Stimulated activated CD4-positive, alpha-beta T cell treated with anti-CD3 and anti-CD28 coated beads, Interleukin-1b, Interleukin-23, amount 100 ng/mL, for 24 hours (primary cell): ENCODE data around the gene PRKCG.

Source experiments
- DNase-seq, 4 experiments: peaks; one replicate each; pipeline ENCODE4 v3.0.0-alpha.2; 2020; ENCODE audit warnings: low read depth in 4 of 4, low spot score in 1 of 4

PRKCG gene

DNA sequence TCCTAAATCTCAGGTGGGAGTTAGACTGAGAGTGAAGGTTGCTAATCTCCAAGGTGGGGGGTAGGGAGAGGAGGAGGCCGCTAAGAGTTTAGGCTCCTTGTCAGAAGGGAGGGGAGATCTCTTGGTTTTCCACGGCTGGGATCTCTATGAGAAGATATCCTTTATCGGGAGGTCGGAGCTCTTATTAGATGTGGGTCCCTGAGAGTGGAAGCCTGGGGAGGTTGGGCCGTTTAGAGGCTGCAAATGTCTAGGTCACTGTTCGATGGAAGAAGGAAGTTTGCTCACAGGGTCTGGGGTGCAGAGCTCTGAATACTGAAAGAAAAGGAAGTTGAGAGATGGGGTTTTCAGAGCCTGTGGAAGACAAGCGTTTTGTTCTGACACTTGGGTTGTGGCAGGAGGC is 10.5 kb upstream of the PRKCG start:
- DNase-seq = no peak

DNA sequence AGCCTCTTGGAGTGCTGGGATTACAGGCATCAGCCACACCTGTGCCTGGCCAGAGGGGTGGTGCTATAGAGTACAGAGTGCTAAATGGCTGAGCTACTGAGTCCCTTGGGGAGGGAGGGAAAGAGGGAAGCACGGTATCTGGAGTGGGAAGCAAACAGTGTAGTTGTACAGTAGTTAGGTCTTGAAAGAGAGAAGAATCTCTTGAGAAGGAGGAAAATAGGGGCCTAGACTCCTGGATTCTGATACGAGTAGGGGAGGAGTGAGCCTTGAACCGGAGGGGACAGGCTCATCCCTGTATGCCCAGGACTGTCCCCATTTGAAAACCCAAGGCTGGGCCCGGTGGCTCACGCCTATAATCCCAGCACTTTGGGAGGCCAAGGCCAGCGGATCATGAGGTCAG is 9.2 kb upstream of the PRKCG start:
- DNase-seq = no peak

DNA sequence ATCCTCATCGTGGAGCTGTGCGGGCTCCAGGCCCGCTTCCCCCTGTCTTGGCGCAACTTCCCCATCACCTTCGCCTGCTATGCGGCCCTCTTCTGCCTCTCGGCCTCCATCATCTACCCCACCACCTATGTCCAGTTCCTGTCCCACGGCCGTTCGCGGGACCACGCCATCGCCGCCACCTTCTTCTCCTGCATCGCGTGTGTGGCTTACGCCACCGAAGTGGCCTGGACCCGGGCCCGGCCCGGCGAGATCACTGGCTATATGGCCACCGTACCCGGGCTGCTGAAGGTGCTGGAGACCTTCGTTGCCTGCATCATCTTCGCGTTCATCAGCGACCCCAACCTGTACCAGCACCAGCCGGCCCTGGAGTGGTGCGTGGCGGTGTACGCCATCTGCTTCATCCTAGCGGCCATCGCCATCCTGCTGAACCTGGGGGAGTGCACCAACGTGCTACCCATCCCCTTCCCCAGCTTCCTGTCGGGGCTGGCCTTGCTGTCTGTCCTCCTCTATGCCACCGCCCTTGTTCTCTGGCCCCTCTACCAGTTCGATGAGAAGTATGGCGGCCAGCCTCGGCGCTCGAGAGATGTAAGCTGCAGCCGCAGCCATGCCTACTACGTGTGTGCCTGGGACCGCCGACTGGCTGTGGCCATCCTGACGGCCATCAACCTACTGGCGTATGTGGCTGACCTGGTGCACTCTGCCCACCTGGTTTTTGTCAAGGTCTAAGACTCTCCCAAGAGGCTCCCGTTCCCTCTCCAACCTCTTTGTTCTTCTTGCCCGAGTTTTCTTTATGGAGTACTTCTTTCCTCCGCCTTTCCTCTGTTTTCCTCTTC is 8.0 kb upstream of the PRKCG start:
- no peak for DNase-seq

DNA sequence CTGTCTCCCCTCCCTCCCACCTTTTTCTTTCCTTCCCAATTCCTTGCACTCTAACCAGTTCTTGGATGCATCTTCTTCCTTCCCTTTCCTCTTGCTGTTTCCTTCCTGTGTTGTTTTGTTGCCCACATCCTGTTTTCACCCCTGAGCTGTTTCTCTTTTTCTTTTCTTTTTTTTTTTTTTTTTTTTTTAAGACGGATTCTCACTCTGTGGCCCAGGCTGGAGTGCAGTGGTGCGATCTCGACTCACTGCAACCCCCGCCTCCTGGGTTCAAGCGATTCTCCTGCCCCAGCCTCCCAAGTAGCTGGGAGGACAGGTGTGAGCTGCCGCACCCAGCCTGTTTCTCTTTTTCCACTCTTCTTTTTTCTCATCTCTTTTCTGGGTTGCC is 7.4 kb upstream of the PRKCG start:
- DNase-seq = no peak

DNA sequence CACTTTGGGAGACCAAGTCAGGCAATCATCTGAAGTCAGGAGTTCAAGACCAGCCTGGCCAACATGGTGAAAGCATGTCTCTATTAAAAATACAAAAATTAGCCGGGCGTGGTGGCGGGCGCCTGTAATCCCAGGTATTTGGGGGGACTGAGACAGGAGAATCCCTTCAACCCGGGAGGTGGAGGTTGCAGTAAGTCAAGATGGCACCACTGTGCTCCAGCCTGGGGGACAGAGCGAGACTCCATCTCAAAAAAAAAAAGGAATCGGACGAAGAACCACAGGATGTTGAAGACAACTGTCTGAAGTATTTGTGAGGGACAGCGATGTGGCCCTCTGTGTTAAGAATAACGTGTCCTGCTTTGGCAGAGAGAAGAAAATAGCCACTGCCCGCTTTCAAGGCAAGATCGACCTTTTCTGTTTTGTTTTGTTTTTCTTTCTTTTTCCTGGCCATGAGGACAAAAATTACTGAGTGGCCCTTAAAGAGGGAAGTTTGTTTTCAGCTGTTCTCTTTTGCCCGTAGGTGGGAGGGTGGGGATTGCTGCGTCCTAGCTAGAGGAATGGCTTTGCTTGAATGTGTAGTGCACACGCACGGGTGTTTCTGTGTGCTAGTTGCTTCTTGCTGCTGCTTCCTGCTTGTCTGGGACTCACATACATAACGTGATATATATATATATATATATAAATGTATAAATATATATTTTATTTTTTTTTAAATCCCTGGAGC is 6.2 kb upstream of the PRKCG start:
- no peak for DNase-seq

DNA sequence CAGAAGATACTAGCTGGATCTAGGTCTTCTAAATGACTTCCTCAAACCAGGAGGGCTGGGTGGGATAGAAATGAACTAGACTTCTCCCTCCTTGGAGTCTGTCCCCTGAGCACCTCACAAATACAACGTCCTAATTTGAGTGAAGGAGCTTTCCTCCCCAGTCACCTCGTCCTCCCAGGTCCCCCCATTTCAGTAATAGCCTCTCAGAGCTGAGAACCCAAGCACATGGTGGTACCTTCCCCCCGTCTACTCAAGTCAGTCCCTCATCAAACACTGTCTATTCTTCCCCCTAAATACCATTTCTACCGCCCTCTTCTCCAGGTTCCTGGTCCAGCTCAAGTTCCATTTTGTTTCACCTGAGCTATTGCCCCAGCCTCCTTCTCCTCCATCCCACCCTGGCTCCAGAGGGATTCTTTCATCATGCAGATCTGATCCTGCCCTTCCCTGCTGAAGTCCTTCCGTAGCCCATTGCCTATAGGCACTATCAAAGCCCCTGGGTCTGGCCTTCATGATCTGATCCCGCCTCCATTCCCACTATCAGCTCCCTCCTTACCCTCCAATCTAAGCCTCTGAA is 5.3 kb upstream of the PRKCG start:
- DNase-seq = no peak

DNA sequence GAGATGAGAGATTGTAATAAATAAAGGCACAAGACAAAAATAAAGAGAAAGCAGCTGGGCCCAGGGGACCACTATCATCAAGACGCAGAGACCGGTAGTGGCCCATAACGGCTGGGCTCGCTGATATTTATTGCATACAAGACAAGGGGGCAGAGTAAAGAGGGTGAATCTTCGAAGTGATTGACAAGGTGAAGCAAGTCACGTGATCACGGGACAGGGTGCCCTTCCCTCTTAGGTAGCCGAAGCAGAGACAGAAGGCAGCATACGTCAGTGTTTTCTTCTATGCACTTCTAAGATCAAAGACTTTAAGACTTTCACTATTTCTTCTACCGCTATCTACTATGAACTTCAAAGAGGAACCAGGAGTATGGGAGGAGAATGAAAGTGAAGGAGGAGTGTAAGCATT is 4.6 kb upstream of the PRKCG start:
- DNase-seq = no peak

DNA sequence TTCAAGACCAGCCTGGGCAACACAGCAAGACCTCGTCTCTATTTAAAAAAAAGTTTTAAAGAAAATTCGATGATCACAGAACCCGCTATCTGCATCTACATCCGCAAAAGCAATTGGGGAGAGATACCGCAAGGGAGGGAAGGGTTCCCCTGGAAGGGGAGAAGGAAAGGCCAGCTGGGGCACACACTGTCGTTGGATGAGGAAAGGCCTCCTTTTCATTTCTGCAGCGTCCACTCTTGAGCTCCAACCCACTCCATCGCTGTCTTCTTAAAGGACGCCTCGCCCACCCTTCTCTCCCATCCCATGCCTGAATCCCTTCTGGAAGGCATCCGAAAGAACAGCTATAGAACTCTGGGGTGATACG is 3.2 kb upstream of the PRKCG start:
- DNase-seq = no peak

DNA sequence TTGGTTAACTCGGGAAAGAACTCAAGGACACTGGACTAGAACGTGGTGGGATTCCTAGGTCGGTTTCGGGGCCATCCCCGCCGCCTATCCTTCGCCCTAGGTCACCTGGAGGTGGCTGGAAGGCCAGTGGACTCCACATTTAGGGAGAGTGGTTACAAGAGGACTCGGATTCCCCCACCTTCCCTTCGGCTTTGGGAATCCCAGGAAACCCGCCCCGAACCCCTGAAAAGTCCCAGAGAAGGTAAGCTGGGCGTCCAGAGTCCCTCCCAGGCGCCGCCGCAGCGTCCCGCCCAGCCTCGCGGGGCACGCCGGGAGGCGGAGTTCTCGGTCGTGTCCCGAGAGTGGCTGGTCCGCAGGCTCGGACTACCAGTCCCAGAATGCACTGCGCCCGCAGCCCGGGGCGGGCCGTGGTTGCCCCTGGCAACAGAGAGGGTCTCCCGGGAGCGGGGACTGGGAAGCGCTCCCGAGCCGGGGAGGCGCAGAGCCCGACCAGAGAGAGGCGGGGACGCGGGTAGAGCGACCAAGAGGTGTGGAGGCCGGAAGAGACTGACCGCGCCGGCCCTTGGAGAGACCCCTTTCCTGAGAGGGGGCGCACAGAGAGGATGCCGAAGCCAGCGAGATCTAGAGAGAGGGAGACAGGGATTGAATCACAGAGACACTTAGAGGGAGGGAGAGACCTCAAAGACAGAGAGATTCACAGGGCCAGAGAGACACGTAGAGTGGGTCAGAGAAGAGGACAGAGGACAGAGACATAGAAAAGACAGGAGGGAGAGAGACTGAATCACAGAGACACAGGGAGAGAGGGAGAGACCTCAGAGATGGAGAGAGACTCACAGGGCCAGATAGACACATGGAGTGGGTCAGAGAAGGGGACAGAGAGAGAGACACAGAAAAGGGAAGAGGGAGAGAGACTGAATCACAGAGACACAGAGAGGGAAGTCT is 2.6 kb upstream of the PRKCG start:
- DNase-seq = peak; percentile 48 to 75 (median 68)

DNA sequence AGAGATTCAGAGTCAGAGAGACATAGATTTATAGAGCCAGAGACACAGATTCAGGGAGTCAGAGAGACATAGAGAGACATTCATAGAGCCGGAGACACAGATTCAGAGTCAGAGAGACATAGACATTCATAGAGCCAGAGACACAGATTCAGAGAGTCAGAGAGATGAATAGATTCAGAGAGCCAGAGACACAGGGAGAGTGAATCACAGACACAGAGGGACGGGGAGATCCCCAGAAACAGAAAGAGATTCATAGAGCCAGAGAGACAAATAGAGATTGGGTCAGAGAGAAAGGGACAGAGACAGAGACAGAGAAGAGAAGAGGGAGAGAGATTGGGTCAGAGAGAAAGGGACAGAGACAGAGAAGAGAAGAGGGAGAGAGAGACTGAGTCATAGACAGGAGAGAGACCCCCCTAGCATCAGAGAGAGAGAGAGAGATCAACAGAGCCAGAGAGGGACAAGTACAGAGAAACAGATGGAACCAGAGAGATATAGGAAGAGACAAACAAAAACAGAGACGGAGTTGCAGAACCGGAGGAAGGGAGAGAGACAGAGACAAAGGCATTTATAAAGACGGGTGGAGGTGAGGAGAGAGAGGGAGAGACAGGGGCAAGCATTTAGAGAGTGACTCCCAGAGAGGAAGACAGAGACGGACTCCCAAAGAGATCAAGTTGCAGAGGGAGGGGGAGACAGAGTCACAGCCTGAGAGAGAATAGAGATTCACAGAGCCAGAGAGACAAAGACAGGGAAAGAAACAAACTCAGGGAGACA is 1.1 kb upstream of the PRKCG start:
- DNase-seq = no peak

DNA sequence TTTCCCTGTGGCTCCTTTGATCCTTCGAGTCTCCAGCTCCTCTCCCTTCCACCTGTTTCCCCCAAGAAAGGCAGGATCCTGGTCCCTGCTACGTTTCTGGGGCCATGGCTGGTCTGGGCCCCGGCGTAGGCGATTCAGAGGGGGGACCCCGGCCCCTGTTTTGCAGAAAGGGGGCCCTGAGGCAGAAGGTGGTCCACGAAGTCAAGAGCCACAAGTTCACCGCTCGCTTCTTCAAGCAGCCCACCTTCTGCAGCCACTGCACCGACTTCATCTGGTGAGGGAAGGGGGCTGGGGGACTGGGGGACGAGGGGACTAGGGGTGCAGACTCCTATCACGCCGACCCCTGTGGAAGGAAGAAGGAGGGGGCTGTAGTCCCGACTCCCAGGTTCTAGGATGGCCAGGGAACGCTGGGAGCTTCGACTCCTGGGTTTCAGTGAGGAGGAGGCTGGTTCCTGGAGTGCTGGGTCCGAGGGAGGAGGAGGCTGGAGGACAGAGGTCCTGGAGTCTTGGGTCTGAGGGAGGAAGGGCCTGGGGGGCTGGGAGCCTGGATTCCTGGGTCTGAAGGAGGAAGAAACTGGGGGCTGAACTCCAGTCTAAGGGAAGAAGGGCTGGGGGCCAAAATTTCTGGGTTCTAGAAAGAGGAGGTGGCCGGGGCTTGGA is 524 bp downstream of the PRKCG start:
- DNase-seq = no peak

DNA sequence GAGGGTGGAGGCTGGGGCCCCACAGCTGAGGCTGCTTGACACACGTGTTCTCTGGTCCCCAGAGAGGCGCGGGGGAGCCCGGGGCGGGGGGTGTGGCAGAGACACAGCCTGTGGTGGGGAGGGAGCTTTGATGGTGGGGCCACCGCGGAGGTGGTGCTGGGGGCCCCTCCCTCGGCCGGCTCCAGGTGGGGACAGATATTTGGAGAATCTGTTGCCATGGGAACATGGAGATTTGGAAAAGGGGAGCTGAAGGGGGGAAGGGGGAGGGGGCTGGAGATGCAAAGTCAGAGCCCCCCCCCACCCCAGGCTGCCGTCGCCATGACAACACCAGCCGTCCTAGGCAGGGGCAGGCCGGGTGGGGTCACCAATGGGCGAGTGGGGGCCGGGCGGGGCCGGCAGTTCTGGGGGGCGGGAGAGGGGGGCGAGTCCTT is 1.2 kb downstream of the PRKCG start:
- no peak for DNase-seq

DNA sequence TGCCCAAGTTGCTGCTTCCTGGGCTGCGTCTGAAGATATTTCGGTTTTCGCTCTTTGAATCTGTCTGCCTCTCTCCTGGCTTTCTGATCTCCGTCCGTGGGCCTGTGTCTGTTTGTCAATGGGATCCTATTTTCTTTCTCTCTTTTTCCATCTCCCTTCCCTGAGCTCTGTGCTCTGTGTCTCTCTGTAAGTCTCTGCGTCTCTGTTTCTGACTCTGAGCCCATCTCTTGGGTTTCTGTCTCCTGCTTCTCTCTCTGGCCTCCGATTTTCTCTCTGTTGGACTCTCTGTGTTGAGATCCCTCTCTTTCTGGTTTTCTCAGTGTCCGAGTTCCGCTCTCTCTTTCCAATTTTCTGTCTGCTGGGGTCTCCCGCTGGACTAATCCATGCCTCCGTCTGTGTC is 1.7 kb downstream of the PRKCG start:
- DNase-seq = no peak

DNA sequence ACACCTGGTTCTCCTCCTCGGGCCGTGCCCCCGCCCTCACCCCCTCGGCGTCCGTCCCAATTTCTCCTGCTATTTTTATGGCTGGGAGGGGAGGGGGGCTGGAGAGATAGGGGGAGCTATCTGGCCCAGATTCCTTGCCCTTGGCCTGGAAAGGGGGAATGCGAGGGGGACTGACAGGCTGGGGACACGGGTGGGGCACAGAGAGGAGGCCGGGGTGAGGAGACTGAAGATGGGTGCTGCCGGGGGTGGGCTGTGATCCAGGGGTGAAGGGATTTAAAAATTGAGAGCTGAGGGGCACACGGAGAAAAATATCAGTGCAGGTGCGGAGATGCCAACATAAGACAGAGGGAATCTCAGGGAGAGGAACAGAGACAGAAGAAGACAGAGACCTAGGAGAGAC is 2.3 kb downstream of the PRKCG start:
- DNase-seq = no peak

DNA sequence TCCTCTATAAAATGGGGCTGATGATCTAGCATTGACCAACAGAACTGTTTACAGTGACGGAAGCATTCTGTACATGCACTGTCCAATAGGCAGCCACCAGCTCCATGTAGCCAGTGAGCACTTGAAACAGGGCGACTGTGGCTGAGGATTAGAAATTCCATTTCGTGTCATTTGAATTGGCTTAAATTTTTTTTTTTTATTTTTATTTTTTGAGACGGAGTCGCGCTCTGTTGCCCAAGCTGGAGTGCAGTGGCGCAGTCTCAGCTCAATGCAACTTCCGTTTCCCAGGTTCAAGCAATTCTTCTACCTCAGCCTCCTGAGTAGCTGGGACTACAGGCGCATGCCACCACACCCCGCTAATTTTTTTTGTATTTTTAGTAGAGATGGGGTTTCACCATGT is 3.0 kb downstream of the PRKCG start:
- no peak for DNase-seq

DNA sequence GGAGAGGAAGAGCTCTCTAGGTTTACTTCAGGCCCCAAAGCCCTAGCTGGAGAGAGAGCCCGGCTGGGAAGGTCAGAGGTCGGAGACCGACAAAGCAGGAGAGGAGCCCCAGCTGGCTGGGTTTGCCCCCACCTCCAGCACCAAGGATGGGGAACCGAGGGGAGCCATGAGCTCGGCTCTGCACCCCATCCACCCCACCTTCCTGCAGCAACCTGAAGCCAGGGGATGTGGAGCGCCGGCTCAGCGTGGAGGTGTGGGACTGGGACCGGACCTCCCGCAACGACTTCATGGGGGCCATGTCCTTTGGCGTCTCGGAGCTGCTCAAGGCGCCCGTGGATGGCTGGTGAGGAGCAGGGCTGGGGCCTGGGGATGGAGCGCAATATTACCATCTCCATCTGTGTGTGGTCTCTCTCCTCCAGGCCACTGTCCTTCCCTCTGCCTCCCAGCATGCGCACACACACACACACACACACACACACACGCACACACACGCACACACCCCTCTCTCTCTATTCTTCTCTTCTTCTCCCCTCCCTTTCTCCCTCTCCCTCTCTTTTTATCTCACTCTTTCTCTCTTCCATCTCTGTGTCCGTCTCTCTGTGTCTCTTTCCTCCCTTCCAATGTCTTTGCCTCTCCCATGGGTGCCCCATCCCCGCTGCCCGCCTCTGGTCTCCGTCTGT is 10.4 kb downstream of the PRKCG start:
- DNase-seq = no peak

DNA sequence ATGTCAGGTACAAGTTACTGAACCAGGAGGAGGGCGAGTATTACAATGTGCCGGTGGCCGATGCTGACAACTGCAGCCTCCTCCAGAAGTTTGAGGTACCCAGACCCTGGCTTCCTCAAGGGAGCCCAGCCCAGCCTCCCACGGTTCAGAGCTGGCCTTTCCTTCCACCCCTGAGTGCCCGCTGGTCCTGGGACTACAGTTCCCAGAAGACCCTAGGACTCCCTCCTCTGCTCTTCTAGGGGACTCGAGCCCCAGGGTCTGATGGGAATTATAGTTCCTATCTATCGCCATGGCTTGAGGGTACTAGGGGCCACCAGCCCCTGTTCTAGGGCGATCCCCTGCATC is 11.0 kb downstream of the PRKCG start:
- no peak for DNase-seq

DNA sequence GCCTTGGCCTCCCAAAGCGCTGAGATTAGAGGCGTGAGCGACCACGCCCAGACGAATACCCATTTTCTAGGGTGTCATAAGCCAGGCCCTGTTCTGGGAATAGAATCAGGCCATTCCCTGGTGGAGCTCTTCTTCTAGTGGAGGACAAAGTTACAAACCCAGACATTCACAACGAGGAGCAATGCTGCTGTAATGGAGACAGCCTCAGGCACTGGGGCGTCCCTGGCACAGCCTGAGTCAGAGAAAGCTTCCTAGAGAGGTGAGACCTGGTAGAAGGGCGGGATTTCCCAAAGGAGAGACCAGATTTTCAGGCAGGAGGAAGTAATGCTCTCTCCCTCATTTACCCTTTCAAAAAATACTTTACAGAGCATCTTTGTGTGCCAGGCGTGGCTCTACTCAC is 12.7 kb downstream of the PRKCG start:
- DNase-seq = no peak

DNA sequence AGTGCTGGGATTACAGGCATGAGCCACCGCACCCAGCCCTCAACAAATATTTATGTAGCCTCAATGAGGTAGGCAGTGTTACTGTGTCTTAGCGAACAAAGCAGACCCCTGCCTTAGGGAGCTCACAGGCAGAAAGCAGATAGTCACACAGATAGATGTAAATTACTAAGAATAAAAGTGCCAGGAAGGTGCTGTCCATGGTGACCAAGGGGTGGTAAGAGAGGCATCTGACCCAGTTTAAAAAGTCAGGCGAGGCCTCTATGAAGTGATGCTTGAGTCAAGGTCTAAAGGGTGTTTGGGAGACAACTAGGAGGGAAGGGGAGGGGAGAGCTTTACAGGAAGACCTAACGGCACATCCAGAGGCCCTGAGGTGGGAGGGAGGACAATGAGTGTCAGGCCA is 14.7 kb downstream of the PRKCG start:
- no peak for DNase-seq

DNA sequence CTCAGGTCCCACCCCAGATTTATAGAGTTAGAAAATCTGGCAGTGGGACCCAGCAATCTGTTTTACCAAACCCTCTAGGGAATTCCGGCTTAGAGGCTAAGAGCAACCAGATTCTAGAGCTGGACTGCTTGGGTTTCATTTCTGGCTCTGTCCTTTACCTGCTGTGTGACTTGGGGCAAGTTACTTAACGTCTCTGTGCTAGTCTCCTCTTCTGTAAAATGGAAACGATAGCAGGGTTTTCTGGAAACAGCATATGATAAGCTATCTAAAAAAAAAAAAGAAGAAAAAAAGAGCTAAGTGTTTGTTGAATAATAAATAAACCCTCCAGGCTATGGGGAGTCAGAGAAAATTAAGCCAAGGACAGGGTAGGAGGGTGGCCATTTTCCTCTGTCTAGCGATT is 15.5 kb downstream of the PRKCG start:
- DNase-seq = no peak
